Lower leg skin (tissue), 4 donors: ENCODE data around the gene MROH2B. TPM values are rescaled to one million over a fixed set of nuclear protein-coding genes. Genes with fewer than 3 reads are reported as not detected.

Experiments used
- DNase-seq, 2 donors: peaks; one replicate each; pipeline ENCODE4 v3.0.0-alpha.2; 2019; ENCODE audit warnings: low spot score in 2 of 2
- H3K4me3 ChIP-seq: fragments of 200-600 bp; sonication (generic); 2 replicates; pipeline ENCODE4 v1.5.1; 2017; ENCODE audit warnings: mild to moderate bottlenecking, low read depth; ENCODE audit not compliant: poor library complexity, severe bottlenecking
- POLR2A ChIP-seq, 2 donors: fragments of 450-650 bp; IDR thresholded peaks; one replicate each; pipeline ENCODE4 v1.6.1; 2016 to 2017; ENCODE audit warnings: antibody characterized with exemption in 2 of 2, mild to moderate bottlenecking in 1 of 2, moderate library complexity in 1 of 2
- WGBS, 2 donors: methylation state at CpG; one replicate each; pipeline ENCODE4 v1.1.5; 2018; 5-methylcytosine and 5-hydroxymethylcytosine counted together
- intact Hi-C: fragments of 100-400 bp; cut with DNase I; formaldehyde crosslinking; loops from one replicate; pipeline ENCODE4 v1.15.0; 2023; ENCODE audit warnings: low total_unique reads
- total RNA-seq, 4 donors: library from RNA; depleted of rRNA; stranded (reverse); fragments of >200 nt; gene quantifications; one replicate each; pipeline ENCODE4 v1.1.0, GENCODE V29; 2016
- TF ChIP-seq, protein P1 (sequence below), 3 donors: fragments of 450-650 bp; IDR thresholded peaks; one replicate each; pipeline ENCODE4 v1.5.1; 2016; ENCODE audit warnings: antibody characterized with exemption in 3 of 3, mild to moderate bottlenecking in 3 of 3, moderate library complexity in 2 of 3

MROH2B gene
- total RNA-seq, 4 donors from 2014 or later, result not detected

DNA sequence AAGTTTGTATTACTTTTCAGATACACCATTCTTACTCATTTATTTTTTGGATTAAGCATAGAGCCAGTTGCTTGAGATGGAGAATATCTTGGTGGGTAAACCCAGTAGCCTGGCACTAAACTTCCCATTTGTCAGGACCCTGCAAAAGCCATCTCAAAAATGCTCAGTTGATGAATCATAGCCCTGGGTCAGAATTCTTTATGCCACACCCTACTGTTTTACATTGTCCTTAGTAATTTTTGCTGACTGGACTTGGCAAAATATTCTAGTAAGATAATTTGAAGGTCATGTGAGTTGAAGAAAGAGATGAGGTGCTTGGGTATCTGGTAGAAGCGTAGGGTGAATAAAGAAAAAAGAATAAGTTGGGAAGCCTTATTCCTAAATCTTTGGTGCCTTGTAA is 111.1 kb downstream of the MROH2B start:
- no peak for DNase-seq
- intact Hi-C loops, result no loop called here
- H3K4me3 ChIP-seq, result no peak overlapping the region
- 84 to 86% methylated on average over 1 of the region's 1 CpG for WGBS, 2 donors
- TF ChIP-seq, protein P1, sequence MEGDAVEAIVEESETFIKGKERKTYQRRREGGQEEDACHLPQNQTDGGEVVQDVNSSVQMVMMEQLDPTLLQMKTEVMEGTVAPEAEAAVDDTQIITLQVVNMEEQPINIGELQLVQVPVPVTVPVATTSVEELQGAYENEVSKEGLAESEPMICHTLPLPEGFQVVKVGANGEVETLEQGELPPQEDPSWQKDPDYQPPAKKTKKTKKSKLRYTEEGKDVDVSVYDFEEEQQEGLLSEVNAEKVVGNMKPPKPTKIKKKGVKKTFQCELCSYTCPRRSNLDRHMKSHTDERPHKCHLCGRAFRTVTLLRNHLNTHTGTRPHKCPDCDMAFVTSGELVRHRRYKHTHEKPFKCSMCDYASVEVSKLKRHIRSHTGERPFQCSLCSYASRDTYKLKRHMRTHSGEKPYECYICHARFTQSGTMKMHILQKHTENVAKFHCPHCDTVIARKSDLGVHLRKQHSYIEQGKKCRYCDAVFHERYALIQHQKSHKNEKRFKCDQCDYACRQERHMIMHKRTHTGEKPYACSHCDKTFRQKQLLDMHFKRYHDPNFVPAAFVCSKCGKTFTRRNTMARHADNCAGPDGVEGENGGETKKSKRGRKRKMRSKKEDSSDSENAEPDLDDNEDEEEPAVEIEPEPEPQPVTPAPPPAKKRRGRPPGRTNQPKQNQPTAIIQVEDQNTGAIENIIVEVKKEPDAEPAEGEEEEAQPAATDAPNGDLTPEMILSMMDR (IDR thresholded peaks at IDR 0.05), result no peak
- no peak for TF ChIP-seq POLR2A (IDR thresholded peaks at IDR 0.05)

DNA sequence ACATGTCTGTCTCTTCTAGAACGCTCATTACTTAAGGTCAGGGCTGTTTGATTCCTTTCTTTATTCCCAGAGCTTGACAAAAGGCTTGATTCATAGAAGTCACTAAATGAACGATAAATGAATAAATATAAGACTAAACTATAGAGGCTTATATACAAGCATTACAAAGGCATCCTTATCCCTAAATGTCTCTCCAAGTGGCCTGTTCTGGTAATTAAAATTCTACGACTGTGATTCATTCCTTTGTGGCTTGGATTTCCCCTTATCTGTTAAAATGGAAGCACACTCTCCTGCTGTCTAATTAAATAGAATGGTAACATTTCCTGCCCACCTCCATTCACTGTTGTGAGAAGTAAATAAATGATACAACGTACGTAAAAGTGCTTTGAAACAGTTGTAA is 112.3 kb downstream of the MROH2B start:
- no peak for TF ChIP-seq POLR2A (IDR thresholded peaks at IDR 0.05)
- TF ChIP-seq, protein P1 (IDR thresholded peaks at IDR 0.05), result no peak
- no peak for DNase-seq
- 88 to 89% methylated on average over 5 of the region's 5 CpGs for WGBS, 2 donors
- intact Hi-C loops, result no loop called here
- no peak overlapping the region for H3K4me3 ChIP-seq

GRCh38 chr5:40957048-40957447 is 114.1 kb downstream of the MROH2B start:
- DNase-seq, result no peak
- H3K4me3 ChIP-seq, result no peak overlapping the region
- TF ChIP-seq POLR2A (IDR thresholded peaks at IDR 0.05), result no peak
- TF ChIP-seq, protein P1 (IDR thresholded peaks at IDR 0.05), result no peak
- intact Hi-C loops, result no loop called here
- WGBS, 2 donors, result 86 to 92% methylated on average over 3 of the region's 3 CpGs

DNA sequence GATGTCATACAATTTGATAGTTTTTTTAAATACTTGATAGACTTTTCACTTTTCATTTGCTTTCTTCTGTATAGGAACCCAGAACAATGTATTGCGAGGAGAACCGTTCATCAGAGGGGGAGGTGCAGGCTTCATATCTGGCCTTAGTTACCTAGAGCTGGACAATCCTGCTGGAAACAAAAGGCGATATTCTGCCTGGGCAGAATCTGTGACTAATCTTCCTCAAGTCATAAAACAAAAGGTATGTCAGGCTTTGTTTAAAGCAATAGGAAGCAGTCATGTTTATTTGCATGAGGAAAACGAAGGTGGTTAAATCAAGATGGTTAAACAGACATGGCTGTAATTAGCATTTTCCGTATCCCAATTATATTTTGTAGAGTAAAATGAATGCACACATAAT is 115.8 kb downstream of the MROH2B start:
- 65 to 72% methylated on average over 5 of the region's 5 CpGs for WGBS, 2 donors
- TF ChIP-seq POLR2A (IDR thresholded peaks at IDR 0.05), result no peak
- TF ChIP-seq, protein P1 (IDR thresholded peaks at IDR 0.05), result no peak
- no peak for DNase-seq
- intact Hi-C loops, result no loop called here
- no peak overlapping the region for H3K4me3 ChIP-seq

Other genes with a start within 250 kb of the MROH2B start
- gene RPL37, start 236.1 kb downstream of the MROH2B start, total RNA-seq, result 100 to 1,000 TPM; 202 to 750 (median 389) TPM
- 1 to 10 TPM; 2.2 to 5.4 (median 3.6) TPM for gene CARD6, start 230.0 kb downstream of the MROH2B start, total RNA-seq
- gene C7, start 161.8 kb downstream of the MROH2B start, total RNA-seq, result 10 to 100 TPM in 2 of 4 donors, 1 to 10 TPM in 2; 7.8 to 47.7 (median 15.2) TPM
- 1 to 10 TPM in 3 of 4 donors, under 1 TPM in 1; 0.27 to 3.6 (median 2.2) TPM for gene C6, start 142.2 kb upstream of the MROH2B start, total RNA-seq